Brain microvascular endothelial cell (primary cell): Measurements from ENCODE around the gene TTK.
A peak's percentile ranks its signal among the peaks of the same experiment; 100 is the strongest.

Experiments used
- DNase-seq: peaks from one replicate; pipeline ENCODE4 v3.0.0-alpha.2; 2020
- H3K27ac ChIP-seq: fragments of 250-450 bp; sonication (Bioruptor Pico); 2 replicates; pipeline ENCODE4 v1.5.1; 2020; ENCODE audit warnings: mild to moderate bottlenecking, moderate library complexity
- H3K27me3 ChIP-seq: fragments of 250-450 bp; sonication (Bioruptor Pico); replicated peaks from 2 replicates; pipeline ENCODE4 v1.5.1; 2020; ENCODE audit warnings: mild to moderate bottlenecking
- H3K36me3 ChIP-seq: fragments of 250-450 bp; sonication (Bioruptor Pico); replicated peaks from 2 replicates; pipeline ENCODE4 v1.5.1; 2020; ENCODE audit warnings: mild to moderate bottlenecking
- H3K4me3 ChIP-seq: 2 replicates; pipeline ENCODE4 v1.5.1; 2011; ENCODE audit warnings: low read depth, mild to moderate bottlenecking, control low read depth, low read length, moderate library complexity
- CTCF ChIP-seq: IDR thresholded peaks from 2 replicates; pipeline ENCODE4 v1.5.1; 2011; ENCODE audit warnings: low read depth, mild to moderate bottlenecking, moderate library complexity, low read length, control low read depth, inconsistent platforms; ENCODE audit errors: missing control alignments
- in situ Hi-C: cut with HindIII; loops from 2 replicates; pipeline ENCODE4 v1.10.0; 2017; ENCODE audit warnings: low sequenced_read_pairs, low pct_ligation_motif_present

TTK gene

GRCh38 chr6:79971193-79971592 is 33.3 kb upstream of the TTK start:
- Histone ChIP-seq H3K36me3 (no peaks in the 10 kb centered on the region), H3K27ac (no peak overlapping the region), H3K27me3 (no peaks in the 10 kb centered on the region), H3K4me3 (no peak overlapping the region)
- in situ Hi-C loops, result no loop called here
- DNase-seq, result no peak
- no peak for TF ChIP-seq CTCF

GRCh38 chr6:79981652-79982051 is 22.8 kb upstream of the TTK start:
- no peak for DNase-seq
- H3K36me3 ChIP-seq, result no peaks in the 10 kb centered on the region
- no peak overlapping the region for H3K4me3 ChIP-seq
- in situ Hi-C loops, result no loop called here
- H3K27ac ChIP-seq, result no peak overlapping the region
- H3K27me3 ChIP-seq, result no peaks in the 10 kb centered on the region
- TF ChIP-seq CTCF, result no peak

GRCh38 chr6:79984261-79984660 is 20.2 kb upstream of the TTK start:
- no peak for DNase-seq
- H3K27ac ChIP-seq, result no peak overlapping the region
- no peaks in the 10 kb centered on the region for H3K27me3 ChIP-seq
- TF ChIP-seq CTCF, result peak; percentile 17
- H3K4me3 ChIP-seq, result no peak overlapping the region
- in situ Hi-C loops, result no loop called here
- H3K36me3 ChIP-seq, result no peaks in the 10 kb centered on the region

- Histone ChIP-seq H3K4me3 (no peak overlapping the region), H3K27me3 (no peaks in the 10 kb centered on the region), H3K36me3 (no peaks in the 10 kb centered on the region), H3K27ac (no peak overlapping the region)
- TF ChIP-seq CTCF, result no peak
- DNase-seq, result no peak
- in situ Hi-C loops, result no loop called here
Measured at GRCh38 chr6:79985128-79985527, 19.3 kb upstream of the TTK start.

- TF ChIP-seq CTCF, result no peak
- DNase-seq, result no peak
- no peak overlapping the region for H3K4me3 ChIP-seq
- in situ Hi-C loops, result no loop called here
- no peak overlapping the region for H3K27ac ChIP-seq
- H3K36me3 ChIP-seq, result no peaks in the 10 kb centered on the region
- no peaks in the 10 kb centered on the region for H3K27me3 ChIP-seq
Measured at GRCh38 chr6:79989641-79990040, 14.8 kb upstream of the TTK start.
